HG03175 (cell line): ENCODE measurements around the gene SBSN.

ENCODE experiments used
- ATAC-seq: cut with Tn5 transposase; IDR thresholded peaks from one replicate; pipeline ENCODE4 v1.9.1; 2021; ENCODE audit warnings: mild to moderate bottlenecking, moderate library complexity; ENCODE audit not compliant: unreplicated experiment

SBSN gene

GRCh38 chr19:35528218-35529038 is at the start of gene SBSN:
Gene SBSN (minus strand): TSS chr19:35528311. CDS start chr19:35528281, 30 bp downstream.
- ATAC-seq: no peak

- ATAC-seq: no peak
Measured at GRCh38 chr19:35571406-35571965, 43.4 kb upstream of the SBSN start.

GRCh38 chr19:35569281-35569781 is 41.2 kb upstream of the SBSN start:
- no peak for ATAC-seq

- no peak for ATAC-seq
Measured at GRCh38 chr19:35566738-35567137, 38.6 kb upstream of the SBSN start.

GRCh38 chr19:35565016-35565856 is 37.1 kb upstream of the SBSN start:
- ATAC-seq: no peak

GRCh38 chr19:35563207-35563829 is 35.2 kb upstream of the SBSN start, which contains the start of gene ATP4A:
Gene ATP4A (minus strand): TSS chr19:35563658. CDS start chr19:35563629, 29 bp downstream.
- ATAC-seq: no peak

DNA sequence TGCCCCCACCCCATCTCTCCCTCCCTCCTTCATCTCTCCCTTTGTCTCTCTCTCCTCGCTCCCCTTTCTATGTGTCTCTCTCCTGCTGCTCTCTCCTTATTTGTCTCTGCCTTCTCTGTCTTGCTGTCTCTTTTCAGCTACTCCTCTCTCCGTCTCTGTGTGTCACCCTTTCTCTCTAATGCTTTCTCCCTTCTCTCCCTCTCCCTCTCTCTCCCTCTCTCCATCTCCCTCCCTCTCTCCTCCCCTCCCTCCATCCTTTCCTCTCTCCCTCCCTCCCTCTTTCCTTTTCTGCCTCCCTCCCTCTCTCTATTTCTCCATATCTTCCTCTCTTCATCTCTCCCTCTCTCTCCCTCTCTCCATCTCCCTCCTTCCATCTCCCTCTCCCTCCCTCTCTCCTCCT is 34.7 kb upstream of the SBSN start:
- no peak for ATAC-seq

GRCh38 chr19:35562336-35562735 is 34.2 kb upstream of the SBSN start:
- ATAC-seq: no peak

DNA sequence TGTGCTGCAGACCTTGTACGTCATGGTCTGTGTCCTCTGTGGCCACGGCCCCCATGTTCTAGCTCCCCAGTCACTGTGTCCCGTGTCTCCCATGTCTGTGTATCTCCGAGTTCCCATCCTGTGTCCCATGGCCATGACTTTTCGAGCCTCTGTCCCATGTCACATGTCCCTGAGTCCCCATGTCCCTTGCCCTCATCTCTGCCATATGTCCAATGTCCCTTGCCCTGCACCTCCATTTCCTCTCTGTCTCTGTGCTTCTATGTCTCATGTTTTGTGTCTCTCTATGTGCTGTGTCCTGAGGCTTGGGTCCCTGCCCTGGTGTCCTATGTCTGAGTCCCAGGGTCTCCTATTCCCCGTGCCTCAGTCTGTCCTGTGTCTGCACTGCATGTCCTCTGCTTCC is 33.3 kb upstream of the SBSN start:
- ATAC-seq: no peak

DNA sequence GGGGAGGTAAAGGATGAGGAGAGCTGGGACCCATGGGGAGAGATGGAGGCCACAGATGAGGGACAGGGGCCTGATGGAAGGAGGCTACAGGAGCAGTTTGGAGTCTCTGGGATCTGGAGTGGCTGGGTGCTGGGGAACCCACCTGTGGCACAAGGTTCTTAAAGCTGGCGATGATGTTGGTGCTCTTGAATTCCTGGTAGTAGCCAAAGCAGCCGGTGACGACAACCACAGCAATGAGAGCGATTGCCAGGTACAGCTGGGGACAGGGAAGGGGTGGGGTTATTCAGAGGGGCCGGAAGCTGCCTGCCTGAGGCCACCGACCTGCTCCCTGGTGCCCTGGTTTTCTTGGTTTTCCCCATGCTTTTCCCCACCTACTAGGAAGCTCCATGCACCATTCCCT is 32.6 kb upstream of the SBSN start:
- no peak for ATAC-seq

DNA sequence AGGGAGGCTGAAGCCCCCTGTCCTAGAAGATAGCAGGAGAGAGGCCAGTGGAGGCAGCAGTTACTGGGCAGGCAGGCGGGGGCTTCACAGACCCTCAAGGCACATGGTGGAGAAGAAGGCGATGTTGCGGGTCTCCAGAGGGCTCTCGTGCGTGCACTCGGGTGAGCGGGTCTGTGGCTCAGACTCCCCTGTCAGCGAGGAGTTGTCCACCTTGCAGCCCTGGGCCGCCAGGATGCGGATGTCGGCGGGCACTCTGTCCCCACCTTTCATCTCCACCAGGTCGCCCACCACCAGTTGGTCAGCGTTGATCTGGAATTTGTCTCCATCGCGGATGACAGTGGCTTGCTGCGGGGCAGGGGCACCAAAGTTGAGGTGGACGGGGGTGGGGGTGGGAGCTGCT is 32.2 kb upstream of the SBSN start:
- ATAC-seq: no peak

DNA sequence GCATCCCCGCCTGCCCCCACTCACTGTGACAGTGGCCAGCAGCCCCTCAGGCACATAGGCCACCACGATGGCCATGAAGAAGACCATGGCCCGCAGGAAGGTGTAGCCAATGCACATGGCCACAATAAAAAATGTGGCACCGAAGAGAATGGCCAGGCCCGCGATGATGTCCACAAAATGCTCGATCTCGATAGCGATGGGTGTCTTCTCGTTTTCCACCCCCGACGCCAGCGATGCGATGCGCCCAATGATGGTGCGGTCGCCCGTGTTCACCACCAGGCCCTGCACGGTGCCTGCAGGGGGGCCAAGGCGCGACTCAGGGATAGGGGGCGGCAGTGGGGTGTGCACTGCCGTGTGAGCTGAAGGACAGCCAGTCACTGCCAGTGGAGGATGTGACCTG is 31.7 kb upstream of the SBSN start:
- ATAC-seq: no peak

- peak; percentile 77 for ATAC-seq
Measured at GRCh38 chr19:35559281-35559659, 31.2 kb upstream of the SBSN start.

GRCh38 chr19:35558400-35559280 is 30.5 kb upstream of the SBSN start:
- no peak for ATAC-seq

GRCh38 chr19:35557539-35558399 is 29.7 kb upstream of the SBSN start:
- no peak for ATAC-seq

DNA sequence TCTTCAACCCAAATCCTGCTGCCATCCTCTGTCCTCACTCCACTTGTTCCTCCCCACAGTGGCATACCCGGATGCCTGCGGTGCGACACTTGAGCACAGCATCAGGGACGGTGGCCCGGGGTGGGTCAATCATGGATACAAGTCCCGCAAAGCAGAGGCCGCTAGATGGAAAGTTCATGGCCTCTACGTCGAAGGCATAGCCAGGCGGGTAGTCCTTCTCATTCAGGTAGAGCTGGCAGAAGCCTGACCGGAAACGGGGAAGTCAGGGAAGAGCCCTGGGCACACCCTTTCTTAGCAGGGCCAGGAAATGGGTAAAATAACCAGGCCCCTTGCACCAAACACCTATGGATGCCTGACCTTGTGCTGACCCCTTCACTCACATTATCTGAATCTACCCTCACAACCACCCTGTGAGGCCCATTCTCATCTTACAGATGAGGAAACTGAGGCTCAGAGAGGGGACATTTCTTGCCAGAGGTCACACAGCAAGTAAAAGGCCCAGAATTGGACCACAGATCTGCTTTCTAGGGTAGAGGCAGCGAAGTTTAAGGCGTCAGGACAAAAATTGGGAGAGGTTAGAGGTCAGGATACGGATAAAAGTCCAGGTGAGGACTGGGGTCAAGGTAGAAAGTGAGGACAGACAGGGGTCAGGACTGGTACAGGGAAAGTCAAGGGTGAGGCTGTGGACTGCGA is 28.9 kb upstream of the SBSN start:
- no peak for ATAC-seq

DNA sequence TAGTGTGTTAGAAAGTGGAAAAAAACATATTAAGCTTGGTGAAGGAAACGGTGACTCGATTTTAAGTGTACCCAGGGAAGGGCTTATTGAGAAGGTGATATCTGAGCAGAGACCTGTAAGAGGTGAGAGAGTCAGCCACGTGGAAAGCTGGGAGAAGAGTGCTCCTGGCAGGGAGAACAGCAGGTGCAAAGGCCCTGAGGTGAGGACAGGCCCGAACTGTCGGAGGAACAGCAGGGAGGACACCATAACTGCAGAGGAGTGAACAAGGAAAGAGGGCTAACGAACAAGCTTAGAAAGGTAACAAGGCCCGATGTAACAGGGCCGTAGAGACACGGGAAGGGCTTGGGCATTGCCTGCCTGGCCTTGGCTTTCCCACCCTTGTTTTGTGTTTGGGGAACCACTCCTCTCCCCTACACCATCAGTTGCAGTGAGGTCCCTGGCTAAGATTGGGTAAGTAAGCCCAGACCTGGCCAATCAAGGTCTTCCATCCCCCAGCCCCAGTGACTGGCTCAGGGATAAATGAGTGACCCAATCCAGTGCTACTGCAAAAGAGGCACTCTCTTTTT is 28.0 kb upstream of the SBSN start:
- ATAC-seq: no peak

DNA sequence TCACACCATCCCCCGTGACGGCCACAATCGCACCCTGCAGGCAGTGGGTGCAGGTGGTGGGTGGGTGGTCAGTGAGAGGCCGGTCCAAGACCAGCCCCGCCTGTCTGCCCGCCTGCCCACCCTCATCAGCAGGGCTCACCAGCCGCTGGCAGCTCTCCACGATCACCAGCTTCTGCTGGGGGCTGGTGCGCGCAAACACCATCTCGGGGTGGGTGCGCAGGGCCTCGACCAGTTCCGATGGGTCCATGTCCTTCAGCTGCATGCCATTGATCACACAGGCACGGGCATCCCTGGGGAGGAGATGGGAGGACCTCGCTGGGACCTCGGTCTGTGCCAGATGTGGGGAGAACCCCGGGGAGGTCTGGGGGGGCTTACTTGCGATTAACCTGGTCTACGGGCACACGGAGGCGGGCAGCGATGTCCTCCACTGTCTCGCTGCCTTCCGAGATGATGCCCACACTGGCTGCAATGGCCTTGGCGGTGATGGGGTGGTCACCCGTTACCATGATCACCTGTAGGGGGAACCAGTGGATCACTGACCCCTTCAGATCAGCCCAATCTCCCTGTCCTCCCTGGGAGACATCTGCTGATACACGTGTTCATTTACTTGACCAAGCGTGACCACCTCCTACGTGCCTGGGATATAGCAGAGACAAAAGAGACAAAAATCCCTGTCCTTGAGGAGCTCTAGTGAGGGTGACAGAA is 27.3 kb upstream of the SBSN start:
- ATAC-seq: no peak
